Nucleus accumbens (tissue), 56 donors: ENCODE measurements around the gene TSEN54.

Experiments used
- DNase-seq, 56 donors: peaks; one replicate each; lab custom pipeline; 2025; lab: John Stamatoyannopoulos, UW

TSEN54 gene

GRCh38 chr17:75558666-75559530 is 42.6 kb downstream of the TSEN54 start:
- DNase-seq, result no peak

- no peak for DNase-seq
Observed at GRCh38 chr17:75559958-75560533, 43.7 kb downstream of the TSEN54 start.

GRCh38 chr17:75561927-75562603 is 45.7 kb downstream of the TSEN54 start:
- no peak for DNase-seq

GRCh38 chr17:75563063-75563758 is 46.9 kb downstream of the TSEN54 start:
- DNase-seq, result no peak

- no peak for DNase-seq
Observed at GRCh38 chr17:75564195-75564594, 47.9 kb downstream of the TSEN54 start.

- no peak for DNase-seq
Observed at GRCh38 chr17:75565066-75565465, 48.7 kb downstream of the TSEN54 start.

- no peak for DNase-seq
Observed at GRCh38 chr17:75565618-75566017, 49.3 kb downstream of the TSEN54 start.

GRCh38 chr17:75566416-75566815 is 50.1 kb downstream of the TSEN54 start:
- DNase-seq, result no peak

GRCh38 chr17:75566834-75567233 is 50.5 kb downstream of the TSEN54 start:
- no peak for DNase-seq

- no peak for DNase-seq
Observed at GRCh38 chr17:75568412-75569255, 52.3 kb downstream of the TSEN54 start.

GRCh38 chr17:75570034-75570676 is 53.8 kb downstream of the TSEN54 start:
- no peak for DNase-seq

- no peak for DNase-seq
Observed at GRCh38 chr17:75570772-75571171, 54.4 kb downstream of the TSEN54 start.

GRCh38 chr17:75571197-75571884 is 55.0 kb downstream of the TSEN54 start:
- DNase-seq, result peak in 12 of 56 donors; percentile 9 to 45 (median 22)

GRCh38 chr17:75571885-75572215 is 55.5 kb downstream of the TSEN54 start:
- no peak for DNase-seq

GRCh38 chr17:75572713-75573539 is 56.6 kb downstream of the TSEN54 start:
- DNase-seq, result no peak

- no peak for DNase-seq
Observed at GRCh38 chr17:75573540-75573957, 57.2 kb downstream of the TSEN54 start.

- no peak for DNase-seq
Observed at GRCh38 chr17:75573994-75574393, 57.7 kb downstream of the TSEN54 start.
